ENCODE results near the gene CDKN2C.

CDKN2C gene

DNA sequence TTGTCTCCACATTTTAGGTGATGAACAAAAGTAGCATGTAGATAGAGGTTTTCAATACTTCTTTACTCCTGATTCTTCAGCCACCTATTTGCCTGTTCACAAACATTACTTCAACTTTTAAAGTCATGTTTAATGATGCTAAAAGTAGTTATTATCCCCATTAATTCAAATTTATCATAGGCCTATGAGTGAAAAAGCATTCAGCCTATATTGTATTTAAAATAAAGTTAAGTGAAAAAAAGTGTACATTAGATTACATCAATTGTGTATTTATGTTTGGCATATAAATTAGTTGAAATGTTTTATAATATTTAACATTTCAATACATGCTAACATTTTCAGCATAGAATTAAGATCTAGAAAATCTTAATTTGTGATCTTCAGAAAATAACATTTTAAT, 10.5 kb downstream of the CDKN2C start:
- peak overlapping the region; percentile 88 for H3K4me2 ChIP-seq (ENCODE audit: low read length)
- H3K9me3 ChIP-seq (ENCODE audit: low read length), result no peaks in the 10 kb centered on the region
- H2AFZ ChIP-seq (ENCODE audit: low read length), result no peak overlapping the region
- H3K4me3 ChIP-seq (ENCODE audit: low read depth, low read length, poor library complexity, severe bottlenecking), result peak overlapping the region; percentile 89
- no peaks in the 10 kb centered on the region for H3K36me3 ChIP-seq (ENCODE audit: insufficient read depth, low read length)
- H3K9me2 ChIP-seq (ENCODE audit: low read depth, low read length), result no peaks in the 10 kb centered on the region
- TF ChIP-seq EZH2 (IDR thresholded peaks at IDR 0.05; ENCODE audit: borderline replicate concordance, low read length), result no peak
- TF ChIP-seq, protein P1, sequence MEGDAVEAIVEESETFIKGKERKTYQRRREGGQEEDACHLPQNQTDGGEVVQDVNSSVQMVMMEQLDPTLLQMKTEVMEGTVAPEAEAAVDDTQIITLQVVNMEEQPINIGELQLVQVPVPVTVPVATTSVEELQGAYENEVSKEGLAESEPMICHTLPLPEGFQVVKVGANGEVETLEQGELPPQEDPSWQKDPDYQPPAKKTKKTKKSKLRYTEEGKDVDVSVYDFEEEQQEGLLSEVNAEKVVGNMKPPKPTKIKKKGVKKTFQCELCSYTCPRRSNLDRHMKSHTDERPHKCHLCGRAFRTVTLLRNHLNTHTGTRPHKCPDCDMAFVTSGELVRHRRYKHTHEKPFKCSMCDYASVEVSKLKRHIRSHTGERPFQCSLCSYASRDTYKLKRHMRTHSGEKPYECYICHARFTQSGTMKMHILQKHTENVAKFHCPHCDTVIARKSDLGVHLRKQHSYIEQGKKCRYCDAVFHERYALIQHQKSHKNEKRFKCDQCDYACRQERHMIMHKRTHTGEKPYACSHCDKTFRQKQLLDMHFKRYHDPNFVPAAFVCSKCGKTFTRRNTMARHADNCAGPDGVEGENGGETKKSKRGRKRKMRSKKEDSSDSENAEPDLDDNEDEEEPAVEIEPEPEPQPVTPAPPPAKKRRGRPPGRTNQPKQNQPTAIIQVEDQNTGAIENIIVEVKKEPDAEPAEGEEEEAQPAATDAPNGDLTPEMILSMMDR (IDR thresholded peaks at IDR 0.05; ENCODE audit: low read length), result no peak
- no peaks in the 10 kb centered on the region for H3F3A ChIP-seq (ENCODE audit: insufficient read depth, low read length)
- H3K27me3 ChIP-seq (ENCODE audit: insufficient read depth, low read length), result no peaks in the 10 kb centered on the region
- H3K27ac ChIP-seq (ENCODE audit: low read depth, low read length, poor library complexity, severe bottlenecking), result peak overlapping the region; percentile 95
- peak overlapping the region; percentile 99 for H3K9ac ChIP-seq (ENCODE audit: low read length)
- H4K20me1 ChIP-seq (ENCODE audit: insufficient read depth, low read length), result no peaks in the 10 kb centered on the region
- peaks cover 79% of the 10 kb centered on the region for H3K79me2 ChIP-seq (ENCODE audit: insufficient read depth, low read length)
- peaks cover 65% of the 10 kb centered on the region for H3K4me1 ChIP-seq (ENCODE audit: insufficient read depth, low read length, severe bottlenecking)

DNA sequence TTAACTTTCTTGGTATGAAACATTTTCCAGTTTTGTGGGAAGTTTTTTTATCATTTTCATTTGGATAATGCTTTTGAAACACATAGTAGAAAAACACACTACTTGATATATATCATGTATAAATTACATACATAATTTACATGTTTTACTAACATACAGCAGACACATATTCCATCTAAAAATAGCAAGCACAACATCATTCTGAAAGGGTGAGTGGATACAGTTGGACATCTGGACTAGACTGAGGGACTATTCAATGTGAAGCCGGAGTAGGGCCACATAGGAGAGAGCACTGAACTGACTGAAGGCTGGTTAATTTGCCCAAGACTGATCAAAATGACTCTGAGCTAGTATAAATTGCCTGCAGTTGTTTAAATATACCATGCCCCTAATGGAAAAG, 11.7 kb downstream of the CDKN2C start:
- Histone ChIP-seq H3F3A (ENCODE audit: insufficient read depth, low read length) (no peaks in the 10 kb centered on the region), H3K9me2 (ENCODE audit: low read depth, low read length) (no peaks in the 10 kb centered on the region), H3K36me3 (ENCODE audit: insufficient read depth, low read length) (no peaks in the 10 kb centered on the region), H3K4me3 (ENCODE audit: low read depth, low read length, poor library complexity, severe bottlenecking) (peak overlapping the region; percentile 89), H3K9me3 (ENCODE audit: low read length) (no peaks in the 10 kb centered on the region), H3K4me1 (ENCODE audit: insufficient read depth, low read length, severe bottlenecking) (peaks cover 59% of the 10 kb centered on the region), H4K20me1 (ENCODE audit: insufficient read depth, low read length) (no peaks in the 10 kb centered on the region), H2AFZ (ENCODE audit: low read length) (no peak overlapping the region), H3K79me2 (ENCODE audit: insufficient read depth, low read length) (peaks cover 74% of the 10 kb centered on the region), H3K27me3 (ENCODE audit: insufficient read depth, low read length) (no peaks in the 10 kb centered on the region), H3K27ac (ENCODE audit: low read depth, low read length, poor library complexity, severe bottlenecking) (peak overlapping the region; percentile 95), H3K9ac (ENCODE audit: low read length) (peak overlapping the region; percentile 99; the same call in 1 of the 2 replicates), H3K4me2 (ENCODE audit: low read length) (peak overlapping the region; percentile 88)
- TF ChIP-seq, protein P1 (IDR thresholded peaks at IDR 0.05; ENCODE audit: low read length), result no peak
- no peak for TF ChIP-seq EZH2 (IDR thresholded peaks at IDR 0.05; ENCODE audit: borderline replicate concordance, low read length)

- H3K27me3 ChIP-seq (ENCODE audit: insufficient read depth, low read length), result no peaks in the 10 kb centered on the region
- H3K9ac ChIP-seq (ENCODE audit: low read length), result no peak overlapping the region
- H3K4me1 ChIP-seq (ENCODE audit: insufficient read depth, low read length, severe bottlenecking), result peaks cover 59% of the 10 kb centered on the region
- no peak overlapping the region for H2AFZ ChIP-seq (ENCODE audit: low read length)
- no peak overlapping the region for H3K4me3 ChIP-seq (ENCODE audit: low read depth, low read length, poor library complexity, severe bottlenecking)
- H3K9me3 ChIP-seq (ENCODE audit: low read length), result no peaks in the 10 kb centered on the region
- H3K27ac ChIP-seq (ENCODE audit: low read depth, low read length, poor library complexity, severe bottlenecking), result no peak overlapping the region
- no peaks in the 10 kb centered on the region; the same call in 1 of the 2 replicates for H3K36me3 ChIP-seq (ENCODE audit: insufficient read depth, low read length)
- peaks cover 76% of the 10 kb centered on the region for H3K79me2 ChIP-seq (ENCODE audit: insufficient read depth, low read length)
- no peaks in the 10 kb centered on the region for H4K20me1 ChIP-seq (ENCODE audit: insufficient read depth, low read length)
- no peak for TF ChIP-seq EZH2 (IDR thresholded peaks at IDR 0.05; ENCODE audit: borderline replicate concordance, low read length)
- TF ChIP-seq, protein P1 (IDR thresholded peaks at IDR 0.05; ENCODE audit: low read length), result no peak
- no peaks in the 10 kb centered on the region for H3K9me2 ChIP-seq (ENCODE audit: low read depth, low read length)
- H3F3A ChIP-seq (ENCODE audit: insufficient read depth, low read length), result no peaks in the 10 kb centered on the region
- no peak overlapping the region for H3K4me2 ChIP-seq (ENCODE audit: low read length)
Measured at GRCh38 chr1:50982611-50983010, 12.6 kb downstream of the CDKN2C start.

All from OCI-LY1 (cell line).